Gastrocnemius medialis (tissue), 4 donors: ENCODE data around the gene PRKD2.

ENCODE experiments used
- POLR2A ChIP-seq, 2 donors: fragments of 450-650 bp; IDR thresholded peaks; one replicate each; pipeline ENCODE4 v1.6.1; 2017; ENCODE audit warnings: antibody characterized with exemption in 2 of 2, mild to moderate bottlenecking in 2 of 2, moderate library complexity in 2 of 2
- TF ChIP-seq, protein P1 (sequence below), 5 experiments: fragments of 450-650 bp in 3 of 5; fragments of 200-600 bp in 2 of 5; sonication (generic) in 2 of 5; IDR thresholded peaks in 4 of 5; conservative IDR thresholded peaks in 1 of 5; 1 replicate in 4 of 5; 2 replicates in 1 of 5; pipeline ENCODE4 v1.5.1; 2016 to 2019; ENCODE audit warnings: antibody characterized with exemption in 5 of 5, mild to moderate bottlenecking in 3 of 5, moderate library complexity in 3 of 5

- TF ChIP-seq, protein P1, sequence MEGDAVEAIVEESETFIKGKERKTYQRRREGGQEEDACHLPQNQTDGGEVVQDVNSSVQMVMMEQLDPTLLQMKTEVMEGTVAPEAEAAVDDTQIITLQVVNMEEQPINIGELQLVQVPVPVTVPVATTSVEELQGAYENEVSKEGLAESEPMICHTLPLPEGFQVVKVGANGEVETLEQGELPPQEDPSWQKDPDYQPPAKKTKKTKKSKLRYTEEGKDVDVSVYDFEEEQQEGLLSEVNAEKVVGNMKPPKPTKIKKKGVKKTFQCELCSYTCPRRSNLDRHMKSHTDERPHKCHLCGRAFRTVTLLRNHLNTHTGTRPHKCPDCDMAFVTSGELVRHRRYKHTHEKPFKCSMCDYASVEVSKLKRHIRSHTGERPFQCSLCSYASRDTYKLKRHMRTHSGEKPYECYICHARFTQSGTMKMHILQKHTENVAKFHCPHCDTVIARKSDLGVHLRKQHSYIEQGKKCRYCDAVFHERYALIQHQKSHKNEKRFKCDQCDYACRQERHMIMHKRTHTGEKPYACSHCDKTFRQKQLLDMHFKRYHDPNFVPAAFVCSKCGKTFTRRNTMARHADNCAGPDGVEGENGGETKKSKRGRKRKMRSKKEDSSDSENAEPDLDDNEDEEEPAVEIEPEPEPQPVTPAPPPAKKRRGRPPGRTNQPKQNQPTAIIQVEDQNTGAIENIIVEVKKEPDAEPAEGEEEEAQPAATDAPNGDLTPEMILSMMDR (IDR thresholded peaks at IDR 0.05 in 4 of 5, conservative IDR thresholded peaks at IDR 0.05 in 1 of 5) = no peak
- no peak for TF ChIP-seq POLR2A (IDR thresholded peaks at IDR 0.05)
Observed at GRCh38 chr19:46625731-46626130, 91.2 kb downstream of the PRKD2 start.
